Amygdala (tissue), 56 donors: ENCODE measurements around the gene BUB1B.
"Not testable (repeated sequence)": the region's sequence is repeated elsewhere in the genome, so short reads cannot be mapped to it uniquely, and the experiment has no call there.

Experiments
- DNase-seq, 56 donors: peaks; one replicate each; lab custom pipeline; 2025; lab: John Stamatoyannopoulos, UW

Gene BUB1B

GRCh38 chr15:40134885-40135284 lies 26.0 kb upstream of the BUB1B start:
- no peak for DNase-seq

GRCh38 chr15:40135846-40136450 lies 24.9 kb upstream of the BUB1B start:
- not testable (repeated sequence) for DNase-seq

GRCh38 chr15:40136470-40137302 lies 24.2 kb upstream of the BUB1B start:
- no peak for DNase-seq

GRCh38 chr15:40137303-40138200 lies 23.3 kb upstream of the BUB1B start:
- DNase-seq: no peak

- DNase-seq: not testable (repeated sequence)
Observed at GRCh38 chr15:40138201-40138570, 22.7 kb upstream of the BUB1B start.

GRCh38 chr15:40142428-40142827 lies 18.4 kb upstream of the BUB1B start:
- no peak for DNase-seq

GRCh38 chr15:40146037-40146436 lies 14.8 kb upstream of the BUB1B start:
- no peak for DNase-seq

GRCh38 chr15:40149339-40149738 lies 11.5 kb upstream of the BUB1B start:
- DNase-seq: no peak

GRCh38 chr15:40150163-40150925 lies 10.5 kb upstream of the BUB1B start:
- DNase-seq: peak in 25 of 56 donors; percentile 2 to 40 (median 9)

- DNase-seq: no peak
Observed at GRCh38 chr15:40151499-40151898, 9.4 kb upstream of the BUB1B start.

- no peak for DNase-seq
Observed at GRCh38 chr15:40151991-40152390, 8.9 kb upstream of the BUB1B start.

- DNase-seq: not testable (repeated sequence)
Observed at GRCh38 chr15:40154821-40155220, 6.0 kb upstream of the BUB1B start.

- no peak for DNase-seq
Observed at GRCh38 chr15:40155270-40155910, 5.5 kb upstream of the BUB1B start.

GRCh38 chr15:40157778-40158447 lies 3.0 kb upstream of the BUB1B start:
- DNase-seq: no peak

GRCh38 chr15:40160021-40160420 lies 848 bp upstream of the BUB1B start:
- no peak for DNase-seq

- DNase-seq: no peak
Observed at GRCh38 chr15:40161693-40162391, 973 bp downstream of the BUB1B start.

- DNase-seq: no peak
Observed at GRCh38 chr15:40162552-40162951, 1.7 kb downstream of the BUB1B start.

GRCh38 chr15:40163657-40164416 lies 3.0 kb downstream of the BUB1B start:
- no peak for DNase-seq
